HepG2 (cell line): ENCODE results near the gene ARHGDIA. TPM values are rescaled to one million over a fixed set of nuclear protein-coding genes. Genes with fewer than 3 reads are reported as not detected.

ENCODE experiments used
- AGO1 ChIP-seq: fragments of 200-400 bp; formaldehyde crosslinking; IDR thresholded peaks from 2 replicates; pipeline ENCODE4 v1.6.1; 2017; ENCODE audit warnings: mild to moderate bottlenecking, low read depth, low read length, moderate library complexity; ENCODE audit not compliant: poor library complexity, severe bottlenecking
- CENPX ChIP-seq: sonication (generic); formaldehyde crosslinking; IDR thresholded peaks from 2 replicates; pipeline ENCODE4 v1.9.0; 2021; ENCODE audit warnings: mild to moderate bottlenecking, missing genetic modification reagents, moderate library complexity
- ETS1 ChIP-seq: sonication (generic); formaldehyde crosslinking; IDR thresholded peaks from 2 replicates; pipeline ENCODE4 v1.4.0; 2020; ENCODE audit warnings: missing genetic modification reagents
- HNRNPK ChIP-seq: fragments of 200-400 bp; formaldehyde crosslinking; IDR thresholded peaks from 2 replicates; pipeline ENCODE4 v1.6.1; 2018; ENCODE audit warnings: low read length, low read depth, moderate library complexity, mild to moderate bottlenecking; ENCODE audit not compliant: poor library complexity, severe bottlenecking
- PHF20 ChIP-seq: sonication (generic); formaldehyde crosslinking; IDR thresholded peaks from 2 replicates; pipeline ENCODE4 v1.5.0; 2020; ENCODE audit warnings: mild to moderate bottlenecking, missing genetic modification reagents
- PTBP1 ChIP-seq: fragments of 200-400 bp; formaldehyde crosslinking; IDR thresholded peaks from 2 replicates; pipeline ENCODE4 v1.6.1; 2018; ENCODE audit warnings: low read length, low read depth; ENCODE audit not compliant: poor library complexity, severe bottlenecking
- ZBTB26 ChIP-seq: IDR thresholded peaks from 2 replicates; pipeline ENCODE4 v1.6.1; 2016; ENCODE audit warnings: missing compliant biosample characterization, missing genetic modification reagents, borderline replicate concordance
- ZBTB7A ChIP-seq: sonication (generic); formaldehyde crosslinking; IDR thresholded peaks from 2 replicates; pipeline ENCODE4 v1.8.0; 2022; ENCODE audit warnings: mild to moderate bottlenecking, missing genetic modification reagents
- ZNF12 ChIP-seq: sonication (generic); formaldehyde crosslinking; IDR thresholded peaks from 2 replicates; pipeline ENCODE4 v1.5.0; 2020; ENCODE audit warnings: missing genetic modification reagents
- ZNF264 ChIP-seq: sonication (generic); formaldehyde crosslinking; IDR thresholded peaks from 2 replicates; pipeline ENCODE4 v1.4.0; 2020; ENCODE audit warnings: missing genetic modification reagents
- ZNF362 ChIP-seq: sonication (generic); formaldehyde crosslinking; IDR thresholded peaks from 2 replicates; pipeline ENCODE4 v1.4.0; 2020; ENCODE audit warnings: missing genetic modification reagents, mild to moderate bottlenecking, borderline replicate concordance
- ZNF432 ChIP-seq: sonication (generic); formaldehyde crosslinking; IDR thresholded peaks from 2 replicates; pipeline ENCODE4 v1.5.0; 2020; ENCODE audit warnings: missing genetic modification reagents, mild to moderate bottlenecking, borderline replicate concordance
- ZNF780A ChIP-seq: sonication (generic); formaldehyde crosslinking; IDR thresholded peaks from 2 replicates; pipeline ENCODE4 v1.8.0; 2022; ENCODE audit warnings: mild to moderate bottlenecking, missing genetic modification reagents, moderate library complexity
- ZNF878 ChIP-seq: sonication (generic); formaldehyde crosslinking; IDR thresholded peaks from 2 replicates; pipeline ENCODE4 v1.8.1; 2023; ENCODE audit warnings: mild to moderate bottlenecking, missing genetic modification reagents, moderate library complexity
- ZNF879 ChIP-seq: sonication (generic); formaldehyde crosslinking; IDR thresholded peaks from 2 replicates; pipeline ENCODE4 v1.8.1; 2023; ENCODE audit warnings: missing genetic modification reagents
- polyA plus RNA-seq, 8 experiments: library from polyadenylated mRNA; depleted of rRNA in 3 of 8; stranded (reverse) in 7 of 8; unstranded in 1 of 8; fragments of >200 nt; fragmentation: Illumina TruSeq in 4 of 8; extraction: Trizol in 4 of 8; gene quantifications; 2 replicates each; pipeline versions ENCODE4 v1.2.1 to v1.2.3, GENCODE V29; 2011 to 2016; ENCODE audit warnings: low read depth in 4 of 8, missing spikeins in 1 of 8, mixed read lengths in 1 of 8; ENCODE audit not compliant: insufficient read depth in 1 of 8
- total RNA-seq, 5 experiments: library from RNA; depleted of rRNA; stranded (reverse); fragments of >200 nt; fragmentation: Illumina TruSeq; extraction: Trizol; gene quantifications; 2 replicates each; pipeline ENCODE4 v1.2.3, GENCODE V29; 2016; ENCODE audit warnings: low read depth in 1 of 5
- TF ChIP-seq, protein P1 (sequence below): sonication (generic); IDR thresholded peaks from 2 replicates; pipeline ENCODE4 v1.6.1; 2016; ENCODE audit warnings: low read depth, borderline replicate concordance
- TF ChIP-seq, protein P2 (sequence below): sonication (generic); formaldehyde crosslinking; IDR thresholded peaks from 2 replicates; pipeline ENCODE4 v1.8.1; 2023; ENCODE audit warnings: mild to moderate bottlenecking, missing genetic modification reagents, borderline replicate concordance
- TF ChIP-seq, protein P3 (sequence below): sonication (generic); formaldehyde crosslinking; IDR thresholded peaks from 2 replicates; pipeline ENCODE4 v1.4.0; 2020; ENCODE audit warnings: missing genetic modification reagents, borderline replicate concordance
- TF ChIP-seq, protein P4 (sequence below): sonication (generic); formaldehyde crosslinking; IDR thresholded peaks from 2 replicates; pipeline ENCODE4 v1.5.1; 2020; ENCODE audit warnings: mild to moderate bottlenecking, missing genetic modification reagents, borderline replicate concordance
- TF ChIP-seq, protein P5 (sequence below): sonication (generic); formaldehyde crosslinking; IDR thresholded peaks from 2 replicates; pipeline ENCODE4 v1.5.1; 2020; ENCODE audit warnings: mild to moderate bottlenecking, missing genetic modification reagents, moderate library complexity

The ARHGDIA gene
- total and polyA plus RNA-seq, 2 of the 13 experiments (the other 11 are each of a cell fraction or from before 2014, with no cell fraction given): 40.0 to 64.0 TPM

- TF ChIP-seq, protein P1, sequence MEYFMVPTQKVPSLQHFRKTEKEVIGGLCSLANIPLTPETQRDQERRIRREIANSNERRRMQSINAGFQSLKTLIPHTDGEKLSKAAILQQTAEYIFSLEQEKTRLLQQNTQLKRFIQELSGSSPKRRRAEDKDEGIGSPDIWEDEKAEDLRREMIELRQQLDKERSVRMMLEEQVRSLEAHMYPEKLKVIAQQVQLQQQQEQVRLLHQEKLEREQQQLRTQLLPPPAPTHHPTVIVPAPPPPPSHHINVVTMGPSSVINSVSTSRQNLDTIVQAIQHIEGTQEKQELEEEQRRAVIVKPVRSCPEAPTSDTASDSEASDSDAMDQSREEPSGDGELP: no peak
- no peak for TF ChIP-seq ZBTB7A
- no peak for TF ChIP-seq CENPX (CRISPR knock-in tag)
- TF ChIP-seq ZNF432 (CRISPR knock-in tag): no peak
- TF ChIP-seq, protein P2, sequence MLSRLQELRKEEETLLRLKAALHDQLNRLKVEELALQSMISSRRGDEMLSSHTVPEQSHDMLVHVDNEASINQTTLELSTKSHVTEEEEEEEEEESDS (CRISPR knock-in tag): no peak
- TF ChIP-seq ZNF12 (CRISPR knock-in tag): no peak
- TF ChIP-seq ZNF878 (CRISPR knock-in tag): no peak
- no peak for TF ChIP-seq AGO1
- 0 out of 2 replicates have a peak, but pooled peaks have one; percentile 70 for TF ChIP-seq ETS1
- no peak for TF ChIP-seq HNRNPK
- TF ChIP-seq, protein P3, sequence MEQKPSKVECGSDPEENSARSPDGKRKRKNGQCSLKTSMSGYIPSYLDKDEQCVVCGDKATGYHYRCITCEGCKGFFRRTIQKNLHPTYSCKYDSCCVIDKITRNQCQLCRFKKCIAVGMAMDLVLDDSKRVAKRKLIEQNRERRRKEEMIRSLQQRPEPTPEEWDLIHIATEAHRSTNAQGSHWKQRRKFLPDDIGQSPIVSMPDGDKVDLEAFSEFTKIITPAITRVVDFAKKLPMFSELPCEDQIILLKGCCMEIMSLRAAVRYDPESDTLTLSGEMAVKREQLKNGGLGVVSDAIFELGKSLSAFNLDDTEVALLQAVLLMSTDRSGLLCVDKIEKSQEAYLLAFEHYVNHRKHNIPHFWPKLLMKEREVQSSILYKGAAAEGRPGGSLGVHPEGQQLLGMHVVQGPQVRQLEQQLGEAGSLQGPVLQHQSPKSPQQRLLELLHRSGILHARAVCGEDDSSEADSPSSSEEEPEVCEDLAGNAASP (CRISPR knock-in tag): no peak
- no peak for TF ChIP-seq ZNF362 (CRISPR knock-in tag)
- TF ChIP-seq ZNF264 (CRISPR knock-in tag): no peak
- no peak for TF ChIP-seq PTBP1
- TF ChIP-seq ZNF780A: no peak
- TF ChIP-seq, protein P4, sequence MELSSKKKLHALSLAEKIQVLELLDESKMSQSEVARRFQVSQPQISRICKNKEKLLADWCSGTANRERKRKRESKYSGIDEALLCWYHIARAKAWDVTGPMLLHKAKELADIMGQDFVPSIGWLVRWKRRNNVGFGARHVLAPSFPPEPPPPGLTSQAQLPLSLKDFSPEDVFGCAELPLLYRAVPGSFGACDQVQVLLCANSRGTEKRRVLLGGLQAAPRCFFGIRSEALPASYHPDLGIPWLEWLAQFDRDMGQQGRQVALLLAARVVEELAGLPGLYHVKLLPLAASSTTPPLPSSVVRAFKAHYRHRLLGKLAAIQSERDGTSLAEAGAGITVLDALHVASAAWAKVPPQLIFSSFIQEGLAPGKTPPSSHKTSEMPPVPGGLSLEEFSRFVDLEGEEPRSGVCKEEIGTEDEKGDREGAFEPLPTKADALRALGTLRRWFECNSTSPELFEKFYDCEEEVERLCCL (CRISPR knock-in tag): no peak
- TF ChIP-seq, protein P5, sequence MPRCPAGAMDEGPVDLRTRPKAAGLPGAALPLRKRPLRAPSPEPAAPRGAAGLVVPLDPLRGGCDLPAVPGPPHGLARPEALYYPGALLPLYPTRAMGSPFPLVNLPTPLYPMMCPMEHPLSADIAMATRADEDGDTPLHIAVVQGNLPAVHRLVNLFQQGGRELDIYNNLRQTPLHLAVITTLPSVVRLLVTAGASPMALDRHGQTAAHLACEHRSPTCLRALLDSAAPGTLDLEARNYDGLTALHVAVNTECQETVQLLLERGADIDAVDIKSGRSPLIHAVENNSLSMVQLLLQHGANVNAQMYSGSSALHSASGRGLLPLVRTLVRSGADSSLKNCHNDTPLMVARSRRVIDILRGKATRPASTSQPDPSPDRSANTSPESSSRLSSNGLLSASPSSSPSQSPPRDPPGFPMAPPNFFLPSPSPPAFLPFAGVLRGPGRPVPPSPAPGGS (CRISPR knock-in tag): no peak
- no peak for TF ChIP-seq ZBTB26
- no peak for TF ChIP-seq PHF20 (CRISPR knock-in tag)
- no peak for TF ChIP-seq ZNF879 (CRISPR knock-in tag)
Measured at GRCh38 chr17:81910840-81911276, 39.7 kb upstream of the ARHGDIA start (continued).
